Astrocyte (in vitro differentiated cells and primary cell): ENCODE measurements around the gene SLC12A3.

Source experiments
- EZH2 ChIP-seq: IDR thresholded peaks from 2 replicates; pipeline ENCODE4 v1.6.1; 2012; ENCODE audit warnings: mild to moderate bottlenecking, low read length, inconsistent platforms; ENCODE audit not compliant: insufficient read depth
- TF ChIP-seq, protein P1 (sequence below): IDR thresholded peaks from 2 replicates; pipeline ENCODE4 v1.5.1; 2011; ENCODE audit warnings: low read depth, mild to moderate bottlenecking, inconsistent platforms, low read length, moderate library complexity; ENCODE audit not compliant: insufficient read depth

DNA sequence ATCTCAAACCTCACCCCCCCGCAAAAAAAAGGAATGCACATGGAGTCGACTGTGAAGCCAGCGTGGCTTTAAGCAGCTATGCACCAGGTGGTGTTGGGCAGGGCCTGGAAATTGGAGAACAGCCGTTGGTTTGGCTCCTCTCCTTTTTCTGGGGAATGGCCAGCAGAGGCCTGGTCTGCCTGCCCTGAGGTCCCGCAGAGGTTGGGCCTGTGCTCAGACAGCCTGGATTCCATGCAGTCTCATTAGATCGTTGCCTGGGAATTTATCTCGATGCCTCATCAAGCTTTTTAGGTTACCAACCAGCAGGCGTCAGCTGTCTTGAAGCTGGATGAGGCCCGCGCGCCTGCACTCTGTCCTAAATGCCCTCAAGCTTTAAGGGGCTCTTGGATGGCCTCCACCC is 9.8 kb downstream of the SLC12A3 start:
- TF ChIP-seq, protein P1, sequence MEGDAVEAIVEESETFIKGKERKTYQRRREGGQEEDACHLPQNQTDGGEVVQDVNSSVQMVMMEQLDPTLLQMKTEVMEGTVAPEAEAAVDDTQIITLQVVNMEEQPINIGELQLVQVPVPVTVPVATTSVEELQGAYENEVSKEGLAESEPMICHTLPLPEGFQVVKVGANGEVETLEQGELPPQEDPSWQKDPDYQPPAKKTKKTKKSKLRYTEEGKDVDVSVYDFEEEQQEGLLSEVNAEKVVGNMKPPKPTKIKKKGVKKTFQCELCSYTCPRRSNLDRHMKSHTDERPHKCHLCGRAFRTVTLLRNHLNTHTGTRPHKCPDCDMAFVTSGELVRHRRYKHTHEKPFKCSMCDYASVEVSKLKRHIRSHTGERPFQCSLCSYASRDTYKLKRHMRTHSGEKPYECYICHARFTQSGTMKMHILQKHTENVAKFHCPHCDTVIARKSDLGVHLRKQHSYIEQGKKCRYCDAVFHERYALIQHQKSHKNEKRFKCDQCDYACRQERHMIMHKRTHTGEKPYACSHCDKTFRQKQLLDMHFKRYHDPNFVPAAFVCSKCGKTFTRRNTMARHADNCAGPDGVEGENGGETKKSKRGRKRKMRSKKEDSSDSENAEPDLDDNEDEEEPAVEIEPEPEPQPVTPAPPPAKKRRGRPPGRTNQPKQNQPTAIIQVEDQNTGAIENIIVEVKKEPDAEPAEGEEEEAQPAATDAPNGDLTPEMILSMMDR, result no peak
- no peak for TF ChIP-seq EZH2
